BLaER1 (cell line): ENCODE measurements around the gene SNAI3.

Source experiments
- H3K27ac ChIP-seq: shearing (Covaris generic); formaldehyde crosslinking; 2 replicates; pipeline ENCODE4 v1.8.1; 2022
- H3K27me3 ChIP-seq: shearing (Covaris generic); formaldehyde crosslinking; 2 replicates; pipeline ENCODE4 v1.8.1; 2022
- H3K36me3 ChIP-seq: shearing (Covaris generic); formaldehyde crosslinking; 2 replicates; pipeline ENCODE4 v1.8.1; 2022
- H3K4me1 ChIP-seq: shearing (Covaris generic); formaldehyde crosslinking; 2 replicates; pipeline ENCODE4 v1.8.1; 2022
- H3K4me2 ChIP-seq: shearing (Covaris generic); formaldehyde crosslinking; 2 replicates; pipeline ENCODE4 v1.8.1; 2022
- H3K4me3 ChIP-seq: shearing (Covaris generic); formaldehyde crosslinking; 2 replicates; pipeline ENCODE4 v1.8.1; 2022
- H3K9ac ChIP-seq: shearing (Covaris generic); formaldehyde crosslinking; 2 replicates; pipeline ENCODE4 v1.8.1; 2022
- H3K9me3 ChIP-seq: shearing (Covaris generic); formaldehyde crosslinking; 2 replicates; pipeline ENCODE4 v1.8.1; 2022
- H4K20me1 ChIP-seq: shearing (Covaris generic); formaldehyde crosslinking; 2 replicates; pipeline ENCODE4 v1.8.1; 2022
- Cebpa-rat ChIP-seq: shearing (Covaris generic); IDR thresholded peaks from 2 replicates; pipeline ENCODE4 v1.8.1; 2022

SNAI3 gene

DNA sequence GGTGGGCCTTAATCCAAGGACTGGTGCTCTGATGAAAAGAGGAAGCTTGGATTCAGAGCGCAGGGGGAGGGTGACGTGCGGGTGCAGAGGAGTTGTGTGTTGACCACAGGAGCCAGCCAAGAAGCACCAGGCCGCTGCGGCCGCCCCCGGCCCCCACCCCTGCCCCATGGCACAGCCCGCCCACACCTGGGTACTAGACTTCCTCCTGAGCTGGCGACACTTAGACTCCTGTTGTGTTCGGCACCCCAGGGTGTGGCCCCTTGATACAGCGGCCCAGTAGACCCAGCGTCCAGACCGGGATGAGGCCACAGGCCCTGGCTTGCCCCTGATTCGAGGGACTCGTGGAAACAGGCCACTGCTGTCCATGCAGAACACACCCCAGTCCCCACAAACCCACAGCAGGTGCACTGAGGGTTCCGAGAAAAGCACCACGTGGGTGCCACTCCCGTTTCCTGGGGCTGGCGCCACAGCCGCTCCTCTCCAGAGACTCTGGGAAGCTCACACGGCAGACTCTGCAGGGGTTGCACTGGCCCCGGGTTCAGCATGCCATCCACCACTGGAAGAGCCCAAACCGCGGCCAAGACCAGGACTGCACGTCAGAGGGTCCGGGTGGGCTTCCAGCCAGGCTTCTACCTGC lies 5.7 kb upstream of the SNAI3 start:
- H4K20me1 ChIP-seq, result peaks cover 2% of the 10 kb centered on the region
- TF ChIP-seq Cebpa-rat, result no peak
- H3K27ac ChIP-seq, result no peak overlapping the region

DNA sequence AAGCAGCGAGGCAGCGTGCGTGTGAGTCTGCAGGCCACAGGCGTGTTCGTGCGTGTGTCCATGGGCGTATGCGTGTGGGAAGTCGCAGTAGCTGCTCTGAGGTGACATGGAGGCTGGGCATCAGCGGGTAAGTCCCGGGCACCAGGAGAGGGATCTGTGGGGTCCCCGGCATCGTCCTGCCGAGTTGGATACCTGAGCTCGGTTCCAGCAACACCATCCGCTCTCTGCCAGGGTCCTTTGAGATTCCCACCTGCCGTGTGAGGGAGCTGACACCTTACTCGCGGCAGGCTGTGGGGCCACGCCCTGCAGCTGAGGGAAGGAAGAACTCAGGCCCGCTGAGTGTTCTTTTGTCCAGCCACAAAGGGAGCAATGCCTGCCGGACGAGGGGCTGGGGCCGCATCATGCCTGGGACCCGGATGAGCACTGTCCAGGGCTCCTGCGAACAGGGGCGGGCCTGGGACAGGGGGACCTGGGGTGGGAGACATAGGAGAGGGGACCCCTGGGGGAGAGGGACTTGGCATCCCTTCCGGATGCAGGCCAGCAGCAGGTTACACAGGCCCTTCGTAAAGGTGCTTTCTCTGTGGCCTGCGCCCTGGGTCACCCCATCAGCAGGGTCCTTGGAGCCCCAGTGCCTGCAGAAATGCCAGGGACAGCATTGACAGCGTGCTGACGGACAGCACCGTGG lies 5.0 kb upstream of the SNAI3 start:
- H3K27ac ChIP-seq, result no peak overlapping the region
- no peak overlapping the region for H3K9ac ChIP-seq
- TF ChIP-seq Cebpa-rat, result no peak

More for the DNA sequence above, 5.7 kb upstream of the SNAI3 start:
- H3K4me2 ChIP-seq, result peak overlapping the region; percentile 76
- H3K36me3 ChIP-seq, result peaks cover 7% of the 10 kb centered on the region
- no peak overlapping the region for H3K4me3 ChIP-seq
- H3K9me3 ChIP-seq, result no peaks in the 10 kb centered on the region
- H3K4me1 ChIP-seq, result peaks cover 27% of the 10 kb centered on the region
- no peaks in the 10 kb centered on the region for H3K27me3 ChIP-seq
- H3K9ac ChIP-seq, result no peak overlapping the region

DNA sequence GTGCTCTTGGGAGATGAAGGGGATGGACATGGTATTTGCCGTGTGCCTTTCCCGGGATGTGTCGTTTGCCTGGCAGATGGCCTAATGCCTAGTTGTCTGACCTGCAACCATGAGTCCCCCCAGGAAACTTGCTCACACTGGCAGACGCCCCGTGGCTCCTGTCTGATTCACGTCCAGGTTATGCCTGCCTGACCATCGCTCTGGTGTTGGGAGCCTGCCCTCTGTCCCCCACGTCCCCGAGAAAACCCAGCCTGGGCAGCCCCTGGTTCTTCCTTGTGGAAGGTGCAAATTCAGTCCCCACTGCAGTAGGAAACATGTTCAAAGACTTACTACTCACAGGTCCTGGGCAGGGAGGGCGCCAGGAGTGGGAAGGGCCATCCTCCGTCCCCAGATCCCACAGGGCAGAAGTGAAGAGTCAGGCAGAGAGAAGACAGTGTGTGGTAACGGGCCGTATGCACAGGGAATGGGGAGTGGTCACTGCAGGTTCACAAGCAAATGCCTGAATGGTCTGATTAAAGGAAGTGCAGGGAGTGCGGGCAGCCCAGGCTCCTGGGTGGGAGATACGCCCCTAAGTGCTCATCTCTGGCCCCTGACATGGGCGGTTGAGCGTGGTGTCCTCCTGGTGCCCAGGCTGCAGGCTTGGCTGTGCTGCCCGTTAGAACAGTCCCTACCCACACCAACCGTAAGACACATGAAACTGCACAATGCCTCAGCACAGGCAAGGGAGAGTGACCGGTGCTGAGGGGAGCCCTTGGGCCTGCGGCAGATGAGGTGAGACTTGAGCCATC lies 4.2 kb upstream of the SNAI3 start:
- H3K4me1 ChIP-seq, result peaks cover 38% of the 10 kb centered on the region
- no peaks in the 10 kb centered on the region for H4K20me1 ChIP-seq
- H3K36me3 ChIP-seq, result no peaks in the 10 kb centered on the region
- H3K9ac ChIP-seq, result no peak overlapping the region
- H3K27me3 ChIP-seq, result no peaks in the 10 kb centered on the region; the same call in 1 of the 2 replicates
- TF ChIP-seq Cebpa-rat, result no peak
- no peak overlapping the region for H3K27ac ChIP-seq
- no peaks in the 10 kb centered on the region for H3K9me3 ChIP-seq
- H3K4me3 ChIP-seq, result no peak overlapping the region
- H3K4me2 ChIP-seq, result no peak overlapping the region

More for the DNA sequence above, 5.0 kb upstream of the SNAI3 start:
- Histone ChIP-seq H3K27me3 (no peaks in the 10 kb centered on the region), H3K4me2 (peak overlapping the region; percentile 76), H3K4me3 (no peak overlapping the region), H3K9me3 (no peaks in the 10 kb centered on the region), H3K4me1 (peaks cover 32% of the 10 kb centered on the region), H4K20me1 (no peaks in the 10 kb centered on the region), H3K36me3 (no peaks in the 10 kb centered on the region)

DNA sequence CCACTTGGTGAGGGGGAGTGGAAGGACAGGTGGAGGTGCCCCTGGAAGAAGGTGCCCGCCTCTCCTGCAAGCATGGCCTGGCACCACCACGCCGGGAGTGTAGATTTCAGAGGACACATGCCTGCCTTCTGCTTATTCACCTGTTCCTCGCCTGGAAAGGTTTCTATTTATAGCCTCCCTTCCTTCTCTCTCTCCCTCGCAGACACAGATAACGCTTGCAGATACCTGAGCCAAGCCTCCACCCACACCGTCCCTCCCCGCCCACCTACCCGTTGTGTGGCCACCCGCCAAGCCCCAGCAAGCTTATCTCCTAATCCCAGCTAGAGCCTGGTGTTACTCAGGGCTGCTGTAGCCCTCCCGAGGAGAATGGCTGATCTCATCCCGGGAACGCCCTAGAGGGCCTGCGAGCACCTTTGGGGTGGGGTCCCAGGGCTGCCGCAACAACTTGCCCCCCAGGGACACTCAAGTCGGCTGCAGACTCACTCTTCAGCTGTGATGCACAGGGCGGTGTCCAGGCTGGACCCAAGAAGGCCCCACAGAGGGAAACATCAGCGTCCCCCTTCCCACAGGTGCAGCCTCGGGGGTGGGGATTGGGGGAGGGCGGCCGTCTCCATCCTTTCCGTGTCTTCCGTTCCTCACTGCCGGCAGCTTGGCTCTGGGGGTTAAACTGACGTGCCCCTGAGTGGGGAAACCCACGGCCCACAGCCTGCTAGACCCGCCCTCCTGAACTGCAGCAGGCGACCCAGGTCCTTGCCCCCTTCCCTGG lies 1.9 kb upstream of the SNAI3 start:
- Histone ChIP-seq H4K20me1 (no peaks in the 10 kb centered on the region), H3K36me3 (no peaks in the 10 kb centered on the region), H3K27ac (no peak overlapping the region), H3K9me3 (no peaks in the 10 kb centered on the region), H3K27me3 (no peaks in the 10 kb centered on the region; the same call in 1 of the 2 replicates), H3K4me2 (no peak overlapping the region), H3K4me3 (no peak overlapping the region), H3K4me1 (peaks cover 54% of the 10 kb centered on the region), H3K9ac (no peak overlapping the region)
- no peak for TF ChIP-seq Cebpa-rat

DNA sequence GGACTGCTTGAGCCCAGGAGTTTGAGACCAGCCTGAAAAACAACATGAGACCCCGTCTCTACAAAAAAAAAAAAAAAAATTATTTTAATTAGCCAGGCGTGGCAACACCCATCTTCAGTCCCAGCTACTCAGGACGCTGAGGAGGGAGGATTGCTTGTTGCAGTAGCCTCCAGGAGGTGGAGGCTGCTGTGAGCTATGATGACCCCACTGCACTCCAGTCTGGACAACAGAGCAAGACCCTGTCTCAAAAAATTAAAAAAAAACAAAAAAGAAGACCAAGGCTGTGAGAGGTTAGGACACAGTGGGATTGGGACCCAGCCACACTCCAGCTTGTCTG lies 1.3 kb upstream of the SNAI3 start:
- no peak overlapping the region for H3K9ac ChIP-seq
- H3K27me3 ChIP-seq, result no peaks in the 10 kb centered on the region; the same call in 1 of the 2 replicates
- H3K4me1 ChIP-seq, result peaks cover 54% of the 10 kb centered on the region
- H3K9me3 ChIP-seq, result no peaks in the 10 kb centered on the region
- H3K27ac ChIP-seq, result no peak overlapping the region
- H3K4me3 ChIP-seq, result no peak overlapping the region
- no peaks in the 10 kb centered on the region for H4K20me1 ChIP-seq
- TF ChIP-seq Cebpa-rat, result no peak
- H3K36me3 ChIP-seq, result no peaks in the 10 kb centered on the region
- H3K4me2 ChIP-seq, result no peak overlapping the region

DNA sequence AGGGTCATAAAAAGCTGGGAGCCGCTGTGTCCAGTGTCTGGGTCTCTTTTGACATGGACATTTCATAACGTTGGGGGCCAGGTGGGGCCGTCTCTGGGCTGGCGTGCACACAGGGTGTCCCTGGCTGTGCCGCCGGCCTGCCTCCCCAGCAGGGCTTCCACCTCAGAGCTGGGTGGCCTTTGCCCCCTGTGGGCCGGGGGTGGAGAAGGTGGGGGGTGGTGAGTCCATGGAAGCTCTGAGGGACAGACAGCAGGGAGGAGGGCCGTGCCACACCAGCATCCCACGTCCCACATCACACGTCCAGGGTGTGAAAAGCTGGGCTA lies 908 bp upstream of the SNAI3 start:
- H3K36me3 ChIP-seq, result no peaks in the 10 kb centered on the region
- no peaks in the 10 kb centered on the region for H3K9me3 ChIP-seq
- H3K9ac ChIP-seq, result no peak overlapping the region
- H3K4me2 ChIP-seq, result peak overlapping the region; percentile 99
- H4K20me1 ChIP-seq, result no peaks in the 10 kb centered on the region
- H3K27me3 ChIP-seq, result no peaks in the 10 kb centered on the region; the same call in 1 of the 2 replicates
- no peak overlapping the region for H3K27ac ChIP-seq
- H3K4me3 ChIP-seq, result no peak overlapping the region
- peaks cover 54% of the 10 kb centered on the region for H3K4me1 ChIP-seq
- no peak for TF ChIP-seq Cebpa-rat

DNA sequence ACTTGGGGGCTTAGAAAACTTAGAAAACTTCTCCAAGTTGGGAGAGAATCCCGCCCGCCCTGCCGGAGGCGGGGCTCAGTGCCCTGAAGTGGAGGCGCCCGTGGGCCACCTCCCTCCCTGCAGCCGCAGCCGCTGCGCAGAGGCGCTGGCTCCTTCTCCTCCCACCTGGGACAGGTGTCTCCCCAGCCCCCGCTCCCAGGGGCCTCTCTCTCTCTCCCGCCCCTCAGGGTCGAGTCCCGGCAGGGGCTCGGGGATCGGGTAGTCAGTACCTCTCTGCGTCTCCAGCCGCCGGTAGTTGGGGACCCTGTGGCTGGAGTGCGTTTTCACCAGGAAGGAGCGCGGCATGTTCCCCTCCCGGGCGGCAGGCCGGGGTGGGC lies 257 bp downstream of the SNAI3 start:
- H4K20me1 ChIP-seq, result no peaks in the 10 kb centered on the region
- H3K9ac ChIP-seq, result peak overlapping the region; percentile 76
- H3K27me3 ChIP-seq, result no peaks in the 10 kb centered on the region; the same call in 1 of the 2 replicates
- H3K36me3 ChIP-seq, result no peaks in the 10 kb centered on the region
- peak overlapping the region; percentile 59; the same call in 1 of the 2 replicates for H3K27ac ChIP-seq
- H3K4me3 ChIP-seq, result peak overlapping the region; percentile 74
- TF ChIP-seq Cebpa-rat, result no peak
- H3K4me1 ChIP-seq, result peaks cover 56% of the 10 kb centered on the region
- no peaks in the 10 kb centered on the region for H3K9me3 ChIP-seq
- H3K4me2 ChIP-seq, result peak overlapping the region; percentile 99

DNA sequence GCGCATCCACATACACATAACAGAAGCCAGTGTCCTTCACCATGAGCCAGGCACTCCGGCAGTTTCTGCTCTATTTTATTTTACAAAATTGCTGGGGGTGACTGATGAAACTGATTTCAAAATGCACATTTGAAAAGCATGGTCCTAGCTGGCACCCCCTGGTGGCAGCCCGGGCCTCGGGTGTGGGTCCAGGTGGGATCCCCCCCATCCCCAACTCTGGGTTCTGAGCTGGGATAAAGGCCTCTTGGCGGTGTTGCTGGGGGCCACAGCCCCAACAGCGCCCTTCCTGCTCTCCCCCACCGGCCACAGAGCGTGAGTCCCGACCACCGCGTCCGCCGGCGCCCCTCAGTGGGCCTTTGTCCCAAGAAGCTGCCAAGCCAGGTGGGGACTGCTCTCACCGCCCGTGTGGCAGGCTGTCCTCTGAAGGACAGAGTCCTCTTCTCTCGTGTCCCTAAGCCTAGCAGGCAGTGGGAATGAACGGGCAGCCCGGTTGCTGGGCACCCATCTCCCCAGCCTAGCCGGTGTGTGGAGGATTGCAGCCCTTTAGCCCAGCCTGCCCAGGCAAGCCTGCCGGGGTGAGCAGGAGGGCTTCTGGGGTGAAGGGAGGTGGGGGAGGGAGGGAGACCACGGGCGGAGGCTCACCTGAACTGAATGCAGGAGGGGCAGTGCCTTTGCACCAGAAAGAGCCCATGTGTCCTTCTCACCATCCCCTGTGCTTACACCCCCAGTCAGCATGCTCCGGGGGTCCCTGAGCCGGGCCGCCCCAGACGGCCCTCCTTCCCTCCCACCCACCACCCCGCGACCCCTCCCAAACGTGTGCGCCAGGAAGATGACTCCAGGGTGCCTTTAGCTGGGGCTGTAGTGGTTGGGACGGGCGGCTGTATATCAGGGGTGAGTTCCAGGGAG lies 898 bp downstream of the SNAI3 start:
- H4K20me1 ChIP-seq, result no peaks in the 10 kb centered on the region
- no peaks in the 10 kb centered on the region; the same call in 1 of the 2 replicates for H3K27me3 ChIP-seq
- H3K9ac ChIP-seq, result peak overlapping the region; percentile 76
- peak overlapping the region; percentile 74 for H3K4me3 ChIP-seq
- peaks cover 62% of the 10 kb centered on the region for H3K4me1 ChIP-seq
- no peaks in the 10 kb centered on the region for H3K9me3 ChIP-seq
- H3K4me2 ChIP-seq, result peak overlapping the region; percentile 99
- no peak for TF ChIP-seq Cebpa-rat
- H3K36me3 ChIP-seq, result no peaks in the 10 kb centered on the region
- H3K27ac ChIP-seq, result 0 out of 2 replicates have a peak overlapping the region, but pooled peaks have one; percentile 59
